Peyer's patch (tissue), 4 donors: ENCODE results near the gene MAPT.

ENCODE experiments used
- CTCF ChIP-seq, 6 experiments: fragments of 450-650 bp in 4 of 6; fragments of 200-600 bp in 2 of 6; sonication (generic) in 1 of 6; IDR thresholded peaks; one replicate each; pipeline ENCODE4 v1.5.1; 2017 to 2019; ENCODE audit warnings: antibody characterized with exemption in 6 of 6, mild to moderate bottlenecking in 3 of 6, moderate library complexity in 1 of 6
- POLR2A ChIP-seq, 2 donors: fragments of 450-650 bp; IDR thresholded peaks; one replicate each; pipeline ENCODE4 v1.5.1; 2017; ENCODE audit warnings: antibody characterized with exemption in 2 of 2, mild to moderate bottlenecking in 2 of 2, moderate library complexity in 2 of 2

DNA sequence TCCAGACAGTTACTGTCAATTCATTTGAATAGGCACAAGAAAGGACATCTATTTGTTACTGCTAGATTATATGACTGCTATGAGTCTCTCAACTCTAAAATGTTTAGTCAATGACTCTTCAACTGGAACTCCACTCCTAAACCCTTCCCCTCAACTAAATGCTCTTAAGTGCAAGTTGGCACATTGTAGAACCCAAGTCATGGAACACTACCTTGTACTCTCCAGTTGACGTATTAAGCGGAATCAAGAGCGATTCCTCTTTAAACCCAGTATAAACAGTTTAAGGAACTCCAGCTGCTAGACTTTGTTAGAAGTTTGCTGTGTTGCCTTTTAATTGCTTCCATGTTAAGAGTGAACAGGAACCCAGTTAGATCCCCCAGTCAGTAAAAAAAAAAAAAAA is 149.3 kb downstream of the MAPT start:
- no peak for TF ChIP-seq CTCF (IDR thresholded peaks at IDR 0.05)
- TF ChIP-seq POLR2A (IDR thresholded peaks at IDR 0.05), result no peak
